SK-N-MC (cell line): ENCODE results near the gene TANC1.

Source experiments
- EZH2 ChIP-seq: fragments of 200-600 bp; sonication (generic); IDR thresholded peaks from one replicate; pipeline ENCODE4 v1.6.1; 2017; ENCODE audit warnings: antibody characterized with exemption
- POLR2AphosphoS5 ChIP-seq: IDR thresholded peaks from 2 replicates; pipeline ENCODE4 v1.6.1; 2012; ENCODE audit warnings: mild to moderate bottlenecking, low read depth, low read length, borderline replicate concordance

DNA sequence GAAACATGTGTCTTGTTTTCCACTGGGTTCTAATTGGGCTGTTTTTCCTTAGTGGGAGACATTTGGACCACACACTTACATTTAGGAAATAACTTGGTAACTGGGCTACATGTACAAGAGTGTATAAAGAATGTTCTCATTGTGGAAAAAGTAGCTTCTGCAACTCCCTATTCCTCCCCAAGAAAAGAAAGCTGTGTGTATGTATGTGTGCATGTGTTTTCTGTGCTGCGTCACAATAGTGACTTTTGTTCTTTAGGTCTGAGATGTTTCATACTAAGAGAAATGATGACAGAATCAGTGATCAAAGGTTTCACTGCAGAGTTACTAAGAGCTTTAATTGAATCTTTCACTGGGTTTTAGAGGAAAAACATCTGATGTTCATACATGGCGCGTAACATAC is 82.7 kb downstream of the TANC1 start:
- TF ChIP-seq EZH2 (no peak), POLR2AphosphoS5 (no peak)
